PFSK-1 (cell line): ENCODE data around the gene KAZN.

ENCODE experiments used
- FOXP2 ChIP-seq: optimal IDR thresholded peaks from 2 replicates; pipeline ENCODE3; 2011; ENCODE audit warnings: borderline replicate concordance, control low read depth, inconsistent platforms; ENCODE audit not compliant: insufficient read depth; ENCODE audit errors: extremely low read length, extremely low read depth
- POLR2AphosphoS5 ChIP-seq: IDR thresholded peaks from 2 replicates; pipeline ENCODE4 v1.6.1; 2012; ENCODE audit warnings: low read depth, mild to moderate bottlenecking, control low read depth, low read length, moderate library complexity
- SIN3A ChIP-seq: IDR thresholded peaks from 2 replicates; pipeline ENCODE4 v1.6.1; 2012; ENCODE audit warnings: mild to moderate bottlenecking, low read length, moderate library complexity, borderline replicate concordance; ENCODE audit not compliant: insufficient read depth
- TAF1 ChIP-seq: IDR thresholded peaks from 2 replicates; pipeline ENCODE4 v1.6.1; 2012; ENCODE audit warnings: low read length, control low read depth, borderline replicate concordance; ENCODE audit not compliant: insufficient read depth
- TF ChIP-seq, protein P1 (sequence below), 2 experiments: IDR thresholded peaks; 2 replicates each; pipeline versions ENCODE4 v1.6.1 to v1.8.0; 2011 to 2012; ENCODE audit warnings: low read depth in 2 of 2, low read length in 2 of 2, control low read depth in 1 of 2, inconsistent platforms in 1 of 2, mild to moderate bottlenecking in 1 of 2, moderate library complexity in 1 of 2; ENCODE audit not compliant: insufficient read depth in 1 of 2

KAZN gene

DNA sequence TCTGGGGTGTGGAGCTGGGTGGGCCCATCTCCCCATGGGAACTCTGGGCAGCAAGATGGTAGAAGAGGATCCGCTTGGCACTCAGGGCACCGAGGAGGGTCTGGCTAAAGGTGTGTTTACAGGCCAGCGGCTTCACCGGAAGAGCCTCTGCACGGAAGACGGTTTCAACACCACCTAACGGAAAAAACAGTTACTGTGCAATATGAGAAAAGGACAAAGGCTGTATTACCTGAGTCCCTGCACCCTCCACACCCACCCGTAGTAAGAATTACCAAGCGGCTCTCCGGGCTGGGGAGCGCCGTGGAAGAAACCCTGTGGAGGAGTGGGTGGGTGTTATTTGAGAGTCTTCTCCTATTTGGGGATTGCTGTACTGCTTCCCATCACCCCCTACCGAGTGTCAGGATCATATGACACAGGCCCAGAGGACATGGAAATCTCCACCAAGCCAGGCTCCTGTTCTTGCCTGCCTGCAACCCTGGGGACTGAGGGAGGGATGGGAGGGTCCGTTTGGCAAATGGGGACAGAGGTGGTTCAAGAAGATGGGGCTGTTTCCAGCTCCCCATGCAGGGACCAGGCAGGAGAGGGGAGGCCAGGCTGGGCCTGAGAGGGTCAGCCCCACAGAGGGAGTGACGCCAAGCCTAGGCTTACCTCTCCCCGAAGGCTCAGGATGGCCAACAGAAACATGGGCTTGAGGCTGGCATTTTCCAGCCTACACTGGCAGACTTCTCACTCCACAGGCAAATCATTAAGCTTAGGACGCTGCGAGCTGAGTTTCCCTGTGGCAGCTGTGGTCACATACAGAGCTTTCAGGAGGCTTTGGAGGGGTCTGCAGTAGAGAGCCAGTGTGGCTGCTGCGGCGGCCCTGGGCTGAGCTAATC, 351.6 kb downstream of the KAZN start:
- TF ChIP-seq TAF1 = no peak
- TF ChIP-seq SIN3A = no peak
- TF ChIP-seq, protein P1, sequence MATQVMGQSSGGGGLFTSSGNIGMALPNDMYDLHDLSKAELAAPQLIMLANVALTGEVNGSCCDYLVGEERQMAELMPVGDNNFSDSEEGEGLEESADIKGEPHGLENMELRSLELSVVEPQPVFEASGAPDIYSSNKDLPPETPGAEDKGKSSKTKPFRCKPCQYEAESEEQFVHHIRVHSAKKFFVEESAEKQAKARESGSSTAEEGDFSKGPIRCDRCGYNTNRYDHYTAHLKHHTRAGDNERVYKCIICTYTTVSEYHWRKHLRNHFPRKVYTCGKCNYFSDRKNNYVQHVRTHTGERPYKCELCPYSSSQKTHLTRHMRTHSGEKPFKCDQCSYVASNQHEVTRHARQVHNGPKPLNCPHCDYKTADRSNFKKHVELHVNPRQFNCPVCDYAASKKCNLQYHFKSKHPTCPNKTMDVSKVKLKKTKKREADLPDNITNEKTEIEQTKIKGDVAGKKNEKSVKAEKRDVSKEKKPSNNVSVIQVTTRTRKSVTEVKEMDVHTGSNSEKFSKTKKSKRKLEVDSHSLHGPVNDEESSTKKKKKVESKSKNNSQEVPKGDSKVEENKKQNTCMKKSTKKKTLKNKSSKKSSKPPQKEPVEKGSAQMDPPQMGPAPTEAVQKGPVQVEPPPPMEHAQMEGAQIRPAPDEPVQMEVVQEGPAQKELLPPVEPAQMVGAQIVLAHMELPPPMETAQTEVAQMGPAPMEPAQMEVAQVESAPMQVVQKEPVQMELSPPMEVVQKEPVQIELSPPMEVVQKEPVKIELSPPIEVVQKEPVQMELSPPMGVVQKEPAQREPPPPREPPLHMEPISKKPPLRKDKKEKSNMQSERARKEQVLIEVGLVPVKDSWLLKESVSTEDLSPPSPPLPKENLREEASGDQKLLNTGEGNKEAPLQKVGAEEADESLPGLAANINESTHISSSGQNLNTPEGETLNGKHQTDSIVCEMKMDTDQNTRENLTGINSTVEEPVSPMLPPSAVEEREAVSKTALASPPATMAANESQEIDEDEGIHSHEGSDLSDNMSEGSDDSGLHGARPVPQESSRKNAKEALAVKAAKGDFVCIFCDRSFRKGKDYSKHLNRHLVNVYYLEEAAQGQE (IDR thresholded peaks at IDR 0.05; ENCODE audit: insufficient read depth in 1 of 2, low read depth in 2 of 2, low read length in 2 of 2) = no peak
- TF ChIP-seq FOXP2 = no peak

DNA sequence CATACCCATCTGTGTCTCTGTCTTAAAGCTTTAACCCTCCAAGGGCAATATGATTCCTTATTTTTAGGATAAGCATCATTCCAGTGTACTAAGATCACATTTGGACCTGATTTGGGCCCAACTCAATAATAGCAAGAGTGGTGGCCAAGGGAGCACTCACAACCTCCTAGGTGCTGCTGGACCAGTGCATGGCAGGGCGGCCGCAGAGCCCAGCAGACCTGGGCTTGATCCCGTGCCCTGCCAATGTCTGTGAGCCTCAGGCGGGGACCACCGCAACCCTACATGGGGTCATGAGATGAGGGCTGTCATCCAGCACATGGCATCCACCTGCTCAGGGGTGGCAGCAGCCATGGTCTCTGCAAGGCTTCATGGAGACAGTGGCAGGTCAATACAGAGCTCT, 353.3 kb downstream of the KAZN start:
- no peak for TF ChIP-seq POLR2AphosphoS5
- no peak for TF ChIP-seq SIN3A
- no peak for TF ChIP-seq FOXP2
- TF ChIP-seq, protein P1 (IDR thresholded peaks at IDR 0.05; ENCODE audit: insufficient read depth in 1 of 2, low read depth in 2 of 2, low read length in 2 of 2) = no peak
- no peak for TF ChIP-seq TAF1

DNA sequence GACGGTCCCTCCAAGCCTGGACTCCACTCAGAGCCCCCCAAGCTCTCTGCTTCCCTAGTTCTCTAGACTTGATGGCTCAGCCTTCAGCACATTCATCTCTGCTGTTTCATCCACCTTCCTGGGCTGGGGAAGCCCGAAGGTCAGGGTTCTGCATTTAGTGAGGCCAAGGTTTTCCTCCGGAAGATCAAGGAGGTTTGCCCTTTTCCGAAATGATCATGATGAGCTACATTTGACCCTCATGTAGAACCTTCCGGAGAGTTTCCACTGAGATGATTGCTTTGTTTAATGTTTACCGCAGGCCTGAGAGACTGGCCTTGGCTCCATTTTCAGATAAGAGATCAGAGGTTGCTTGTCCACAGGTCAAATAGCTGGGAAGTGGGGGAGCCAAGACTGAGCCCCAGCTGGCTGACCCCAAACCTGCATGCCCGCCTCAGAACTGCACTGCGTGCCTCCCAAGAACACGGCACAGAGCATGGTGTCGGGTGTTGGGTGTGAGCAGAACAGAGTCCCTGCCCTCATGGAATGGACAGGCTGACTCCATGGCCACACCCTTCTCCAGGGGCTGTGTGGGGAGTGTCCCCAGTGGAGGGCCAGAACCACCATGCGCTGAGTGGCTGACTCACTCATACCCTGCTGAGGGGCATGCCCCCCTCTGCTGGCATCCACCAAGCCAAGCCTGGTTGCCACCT, 354.3 kb downstream of the KAZN start:
- TF ChIP-seq POLR2AphosphoS5 (no peak), TAF1 (no peak), FOXP2 (no peak), SIN3A (no peak)
- TF ChIP-seq, protein P1 (IDR thresholded peaks at IDR 0.05; ENCODE audit: insufficient read depth in 1 of 2, low read depth in 2 of 2, low read length in 2 of 2) = no peak

DNA sequence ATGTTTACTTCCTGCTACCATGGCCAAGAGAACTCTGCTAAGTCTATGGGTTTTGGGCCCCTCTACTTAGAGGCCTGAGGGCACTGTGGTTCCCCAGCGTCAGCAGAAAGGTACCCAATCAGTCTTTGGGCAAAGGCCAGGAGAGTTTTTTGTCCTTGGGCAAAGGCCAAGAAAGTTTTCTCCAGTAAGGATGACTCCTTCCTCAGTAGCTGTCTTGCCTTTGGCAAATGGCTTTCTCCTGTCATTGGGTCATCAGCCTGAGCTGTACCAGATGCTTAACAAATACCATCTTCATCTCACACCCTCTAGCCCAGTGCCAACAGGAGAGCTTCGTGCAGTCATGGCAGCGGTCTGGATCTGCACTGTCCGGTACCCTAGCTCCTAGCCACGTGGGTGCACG, 355.7 kb downstream of the KAZN start:
- TF ChIP-seq TAF1 (no peak), SIN3A (no peak), FOXP2 (no peak), POLR2AphosphoS5 (no peak)
- TF ChIP-seq, protein P1 (IDR thresholded peaks at IDR 0.05; ENCODE audit: insufficient read depth in 1 of 2, low read depth in 2 of 2, low read length in 2 of 2) = no peak
